Neural progenitor cell (in vitro differentiated cells): ENCODE measurements around the gene SERPINF2.

ENCODE experiments used
- CTCF ChIP-seq: fragments of 200-600 bp; sonication (generic); IDR thresholded peaks from 2 replicates; pipeline ENCODE4 v1.5.1; 2017; ENCODE audit warnings: antibody characterized with exemption, mild to moderate bottlenecking
- EZH2 ChIP-seq: fragments of 200-600 bp; sonication (generic); IDR thresholded peaks from 2 replicates; pipeline ENCODE4 v1.6.1; 2017; ENCODE audit warnings: antibody characterized with exemption, mild to moderate bottlenecking, moderate library complexity
- EZH2phosphoT487 ChIP-seq: fragments of 200-600 bp; sonication (generic); IDR thresholded peaks from 2 replicates; pipeline ENCODE4 v1.6.1; 2017; ENCODE audit warnings: antibody characterized with exemption

GRCh38 chr17:1793447-1793806 lies 50.8 kb downstream of the SERPINF2 start:
- TF ChIP-seq CTCF = no peak
- TF ChIP-seq EZH2 = no peak
- no peak for TF ChIP-seq EZH2phosphoT487
